GM12865 (cell line): Measurements from ENCODE around the gene ARHGEF7.

Source experiments
- DNase-seq: peaks from one replicate; pipeline ENCODE4 v3.0.0; 2010; ENCODE audit warnings: low read depth
- H3K4me3 ChIP-seq: 2 replicates; pipeline ENCODE4 v1.5.1; 2011; ENCODE audit warnings: mild to moderate bottlenecking, low read depth, low read length, control low read depth
- TF ChIP-seq, protein P1 (sequence below): IDR thresholded peaks from 2 replicates; pipeline ENCODE4 v1.5.1; 2011; ENCODE audit warnings: low read length, control low read depth, low read depth, inconsistent platforms; ENCODE audit not compliant: insufficient read depth; ENCODE audit errors: missing control alignments

ARHGEF7 gene

DNA sequence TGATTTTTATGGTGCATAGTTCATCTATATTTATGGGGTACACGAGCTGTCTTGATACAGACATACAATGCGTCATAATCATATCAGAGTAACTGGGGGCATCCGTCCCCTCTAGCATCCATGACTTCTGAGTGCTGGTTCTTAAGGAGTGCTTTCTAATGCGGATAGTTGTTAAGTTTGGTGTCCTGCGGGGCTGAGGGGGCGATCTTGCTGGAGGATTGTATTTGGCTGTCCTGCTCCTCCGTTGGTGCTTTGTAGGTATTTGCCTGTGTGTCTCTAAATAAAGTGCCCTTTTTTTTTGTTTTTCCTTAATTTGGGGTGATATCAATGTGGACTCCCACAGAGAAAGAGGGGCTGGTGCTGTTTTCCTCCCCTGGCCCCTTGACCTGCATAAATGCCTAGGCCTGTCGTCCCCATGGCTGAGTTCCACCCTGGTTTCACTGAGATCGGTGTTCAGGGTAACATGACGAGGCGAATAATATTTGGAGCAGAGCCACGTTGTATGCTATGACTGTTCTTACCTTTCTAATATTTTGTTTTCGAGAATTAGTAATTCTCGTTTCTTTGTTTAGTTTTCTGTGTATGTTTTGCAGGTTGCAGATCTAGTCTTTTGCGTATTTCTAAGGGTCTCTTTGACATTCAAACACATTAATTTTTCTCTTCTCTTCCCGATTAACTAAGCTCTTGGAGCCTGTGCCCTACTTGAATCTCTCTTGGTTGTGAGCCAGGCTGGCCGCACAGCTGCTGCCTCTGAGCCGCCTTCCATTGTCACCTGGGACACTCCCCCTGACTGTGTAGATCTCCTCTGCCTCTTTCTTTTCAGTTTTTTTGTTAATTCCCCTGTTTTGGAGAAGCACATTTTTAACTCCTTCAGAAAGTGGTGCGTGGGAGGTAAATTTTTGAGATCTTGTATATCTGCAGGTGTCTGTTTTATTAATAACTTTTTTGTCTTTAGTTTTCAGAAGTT lies 100.3 kb downstream of the ARHGEF7 start:
- H3K4me3 ChIP-seq = no peak overlapping the region
- TF ChIP-seq, protein P1, sequence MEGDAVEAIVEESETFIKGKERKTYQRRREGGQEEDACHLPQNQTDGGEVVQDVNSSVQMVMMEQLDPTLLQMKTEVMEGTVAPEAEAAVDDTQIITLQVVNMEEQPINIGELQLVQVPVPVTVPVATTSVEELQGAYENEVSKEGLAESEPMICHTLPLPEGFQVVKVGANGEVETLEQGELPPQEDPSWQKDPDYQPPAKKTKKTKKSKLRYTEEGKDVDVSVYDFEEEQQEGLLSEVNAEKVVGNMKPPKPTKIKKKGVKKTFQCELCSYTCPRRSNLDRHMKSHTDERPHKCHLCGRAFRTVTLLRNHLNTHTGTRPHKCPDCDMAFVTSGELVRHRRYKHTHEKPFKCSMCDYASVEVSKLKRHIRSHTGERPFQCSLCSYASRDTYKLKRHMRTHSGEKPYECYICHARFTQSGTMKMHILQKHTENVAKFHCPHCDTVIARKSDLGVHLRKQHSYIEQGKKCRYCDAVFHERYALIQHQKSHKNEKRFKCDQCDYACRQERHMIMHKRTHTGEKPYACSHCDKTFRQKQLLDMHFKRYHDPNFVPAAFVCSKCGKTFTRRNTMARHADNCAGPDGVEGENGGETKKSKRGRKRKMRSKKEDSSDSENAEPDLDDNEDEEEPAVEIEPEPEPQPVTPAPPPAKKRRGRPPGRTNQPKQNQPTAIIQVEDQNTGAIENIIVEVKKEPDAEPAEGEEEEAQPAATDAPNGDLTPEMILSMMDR = no peak
- no peak for DNase-seq

DNA sequence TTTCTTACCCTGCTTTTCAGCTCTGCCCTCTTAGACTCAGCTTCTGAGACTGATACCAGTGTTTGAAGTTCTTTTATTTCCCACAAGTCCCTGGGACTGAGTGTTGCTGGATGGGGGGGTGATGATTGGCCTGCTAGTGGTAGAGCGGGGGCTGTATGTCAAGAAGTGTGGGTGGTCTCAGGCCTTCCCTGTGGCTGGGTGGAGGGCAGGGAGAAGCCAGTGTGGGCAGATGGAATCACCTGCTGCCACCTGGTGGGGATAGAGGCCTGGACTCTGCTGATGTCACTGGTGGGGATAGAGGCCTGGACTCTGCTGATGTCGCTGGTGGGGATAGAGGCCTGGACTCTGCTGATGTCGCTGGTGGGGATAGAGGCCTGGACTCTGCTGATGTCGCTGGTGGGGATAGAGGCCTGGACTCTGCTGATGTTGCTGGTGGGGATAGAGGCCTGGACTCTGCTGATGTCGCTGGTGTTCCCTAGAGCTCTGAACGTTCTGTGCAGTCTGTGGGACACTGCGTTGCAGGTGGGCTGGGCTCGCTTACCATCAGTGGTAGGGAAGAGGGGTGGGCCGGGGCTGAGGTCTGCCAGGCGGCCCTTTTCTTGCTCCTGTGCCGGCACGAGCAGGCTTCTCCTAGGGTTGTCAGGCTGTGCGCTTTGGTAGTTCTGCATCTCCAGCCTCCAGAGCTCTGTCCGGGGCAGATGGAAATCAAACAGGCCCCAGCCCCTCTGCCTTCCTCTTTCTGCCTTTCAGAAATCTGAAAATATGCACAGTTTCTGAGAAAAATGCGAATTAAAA lies 101.3 kb downstream of the ARHGEF7 start:
- peak; percentile 44 for DNase-seq
- no peak overlapping the region for H3K4me3 ChIP-seq
- TF ChIP-seq, protein P1 = peak; percentile 46

DNA sequence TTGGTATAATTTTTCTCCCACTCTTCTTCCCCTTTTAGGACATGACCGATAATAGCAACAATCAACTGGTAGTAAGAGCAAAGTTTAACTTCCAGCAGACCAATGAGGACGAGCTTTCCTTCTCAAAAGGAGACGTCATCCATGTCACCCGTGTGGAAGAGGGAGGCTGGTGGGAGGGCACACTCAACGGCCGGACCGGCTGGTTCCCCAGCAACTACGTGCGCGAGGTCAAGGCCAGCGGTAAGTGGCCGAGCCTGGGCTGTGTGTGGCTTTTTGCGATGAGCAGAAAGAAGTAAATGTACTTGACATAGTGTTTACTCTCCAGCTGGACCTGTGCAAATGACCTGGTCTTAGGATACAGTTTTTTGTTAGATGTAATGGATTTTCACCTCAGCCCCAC lies 102.5 kb downstream of the ARHGEF7 start:
- no peak overlapping the region for H3K4me3 ChIP-seq
- no peak for DNase-seq
- TF ChIP-seq, protein P1 = no peak

DNA sequence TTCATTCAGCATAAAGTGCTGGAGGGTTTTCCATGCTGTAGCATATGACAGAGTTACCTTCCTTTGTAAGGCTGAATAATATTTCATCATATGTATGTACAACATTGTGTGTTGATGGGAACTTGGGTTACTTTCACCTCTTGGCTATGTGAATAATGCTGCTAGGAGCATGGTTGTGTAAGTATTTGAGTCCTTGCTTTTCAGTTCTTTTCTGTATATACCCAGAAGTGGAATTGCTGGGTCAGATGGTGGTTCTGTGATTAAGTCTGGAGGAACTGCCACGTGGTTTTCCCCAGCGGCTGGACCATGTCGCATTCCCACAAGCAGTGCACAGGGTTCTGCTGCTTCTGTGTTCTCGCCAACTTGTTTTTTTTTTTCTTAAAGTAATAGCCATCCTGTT lies 104.2 kb downstream of the ARHGEF7 start:
- H3K4me3 ChIP-seq = no peak overlapping the region
- TF ChIP-seq, protein P1 = no peak
- DNase-seq = no peak

DNA sequence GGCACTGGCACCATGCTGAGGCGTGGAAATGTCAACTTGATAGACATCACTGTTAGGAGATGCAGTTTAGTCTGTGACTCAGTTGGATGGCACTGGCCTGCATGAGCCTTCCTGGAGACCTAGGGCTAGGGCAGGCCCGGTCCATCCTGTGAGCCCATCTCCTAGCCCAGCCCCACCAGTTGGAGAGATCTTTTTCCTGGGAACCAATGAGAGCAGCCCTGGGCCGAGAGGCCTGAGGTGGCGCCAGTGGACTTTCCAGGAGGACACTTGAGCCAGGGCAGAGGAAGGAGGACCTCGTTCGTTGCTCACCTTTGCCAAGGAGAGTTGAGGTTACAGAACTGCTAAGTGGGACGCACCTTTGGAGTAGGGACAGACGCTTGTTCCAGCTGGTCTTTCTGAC lies 104.8 kb downstream of the ARHGEF7 start:
- H3K4me3 ChIP-seq = no peak overlapping the region
- TF ChIP-seq, protein P1 = no peak
- DNase-seq = no peak

DNA sequence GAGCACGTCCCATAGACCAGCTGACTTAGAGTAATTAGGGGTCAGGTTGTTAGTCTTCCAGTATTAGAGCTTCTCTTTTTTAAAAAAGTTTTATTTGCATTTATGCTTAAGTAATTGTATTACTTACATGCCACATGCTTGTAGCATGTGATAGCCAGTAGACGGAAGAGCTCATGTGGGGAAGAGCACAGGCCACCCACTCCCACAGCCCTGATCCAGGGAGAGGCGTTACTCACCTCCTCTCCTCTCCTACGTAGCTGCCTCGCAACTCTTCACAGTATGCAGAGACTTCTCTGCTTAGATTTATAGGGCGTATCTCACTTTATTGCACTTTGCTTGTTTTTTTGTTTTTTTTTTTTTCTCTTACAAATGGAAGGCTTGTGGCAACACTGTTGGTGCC lies 110.1 kb downstream of the ARHGEF7 start:
- TF ChIP-seq, protein P1 = no peak
- no peak overlapping the region for H3K4me3 ChIP-seq
- DNase-seq = no peak
